GM12878 (cell line): ENCODE measurements around the gene PRKCE. TPM values are rescaled to one million over a fixed set of nuclear protein-coding genes. Genes with fewer than 3 reads are reported as not detected.
A peak's percentile ranks its signal among the peaks of the same experiment; 100 is the strongest.

Experiments
- CBX5 ChIP-seq: sonication (generic); IDR thresholded peaks from 2 replicates; pipeline ENCODE4 v1.6.1; 2016; ENCODE audit warnings: low read depth, moderate library complexity, mild to moderate bottlenecking, inconsistent platforms
- CEBPZ ChIP-seq: fragments of 150-350 bp; IDR thresholded peaks from 2 replicates; pipeline ENCODE4 v1.6.1; 2016; ENCODE audit warnings: low read depth, low read length
- CREM ChIP-seq: IDR thresholded peaks from 2 replicates; pipeline ENCODE4 v1.6.1; 2014; ENCODE audit warnings: antibody characterized with exemption, low read depth
- EED ChIP-seq: sonication (generic); IDR thresholded peaks from 2 replicates; pipeline ENCODE4 v1.6.1; 2016; ENCODE audit warnings: antibody characterized with exemption, low read depth
- HCFC1 ChIP-seq: fragments of 150-350 bp; IDR thresholded peaks from 2 replicates; pipeline ENCODE4 v1.6.1; 2014; ENCODE audit warnings: low read length
- IKZF1 ChIP-seq: fragments of 450-650 bp; conservative IDR thresholded peaks from 2 replicates; pipeline ENCODE4 v1.6.1; 2017; ENCODE audit warnings: antibody characterized with exemption, mild to moderate bottlenecking
- IRF4 ChIP-seq: IDR thresholded peaks from 2 replicates; pipeline ENCODE4 v1.6.1; 2011; ENCODE audit warnings: low read depth, low read length
- KAT2A ChIP-seq: conservative IDR thresholded peaks from 2 replicates; pipeline ENCODE4 v1.6.1; 2011; ENCODE audit warnings: low read depth, low read length; ENCODE audit not compliant: control insufficient read depth
- KLF5 ChIP-seq: fragments of 450-650 bp; IDR thresholded peaks from 2 replicates; pipeline ENCODE4 v1.6.1; 2014; ENCODE audit warnings: mild to moderate bottlenecking; ENCODE audit not compliant: partially characterized antibody
- MEF2B ChIP-seq: fragments of 450-650 bp; IDR thresholded peaks from 2 replicates; pipeline ENCODE4 v1.6.1; 2018; ENCODE audit warnings: mild to moderate bottlenecking, moderate library complexity; ENCODE audit not compliant: partially characterized antibody, poor library complexity, severe bottlenecking
- MTA3 ChIP-seq: IDR thresholded peaks from 2 replicates; pipeline ENCODE4 v1.6.1; 2012; ENCODE audit warnings: low read length, inconsistent platforms, borderline replicate concordance
- NR2C1 ChIP-seq: fragments of 450-650 bp; IDR thresholded peaks from 2 replicates; pipeline ENCODE4 v1.6.1; 2017; ENCODE audit warnings: antibody characterized with exemption, mild to moderate bottlenecking, moderate library complexity
- PRDM15 ChIP-seq: fragments of 450-650 bp; formaldehyde crosslinking; IDR thresholded peaks from 2 replicates; pipeline ENCODE4 v1.4.0; 2020; ENCODE audit warnings: mild to moderate bottlenecking, moderate library complexity
- SMAD1 ChIP-seq: fragments of 450-650 bp; IDR thresholded peaks from 2 replicates; pipeline ENCODE4 v1.6.1; 2018; ENCODE audit warnings: mild to moderate bottlenecking, low read depth; ENCODE audit not compliant: partially characterized antibody
- SPI1 ChIP-seq: IDR thresholded peaks from 2 replicates; pipeline ENCODE4 v1.6.1; 2011; ENCODE audit warnings: low read depth, mild to moderate bottlenecking, low read length, moderate library complexity, borderline replicate concordance; ENCODE audit not compliant: insufficient read depth
- TBL1XR1 ChIP-seq: IDR thresholded peaks from 2 replicates; pipeline ENCODE4 v1.6.1; 2012; ENCODE audit warnings: low read depth, low read length, improper control_type of control experiment
- YBX1 ChIP-seq: fragments of 450-650 bp; IDR thresholded peaks from 2 replicates; pipeline ENCODE4 v1.6.1; 2016; ENCODE audit warnings: antibody characterized with exemption
- YY1 ChIP-seq: IDR thresholded peaks from 2 replicates; pipeline ENCODE4 v1.6.1; 2011; ENCODE audit warnings: low read depth, mild to moderate bottlenecking, low read length
- polyA plus RNA-seq, 11 experiments: library from polyadenylated mRNA; depleted of rRNA in 4 of 11; unstranded in 6 of 11; stranded (reverse) in 5 of 11; fragments of >200 nt; fragmentation: Nextera tagmentation in 4 of 11; fragmentation: Illumina TruSeq in 1 of 11; extraction: Ambion mirVana in 4 of 11; extraction: Trizol in 1 of 11; gene quantifications; 1 replicate in 1 of 11; 2 replicates in 10 of 11; pipeline versions ENCODE4 v1.2.1 to v1.2.3, GENCODE V29; 2011 to 2016; ENCODE audit warnings: inconsistent platforms in 2 of 11, missing spikeins in 2 of 11, low read depth in 1 of 11
- total RNA-seq, 4 experiments: library from RNA; depleted of rRNA in 3 of 4; stranded (reverse); fragments of >200 nt in 3 of 4; fragmentation: Illumina TruSeq in 1 of 4; extraction: Trizol in 1 of 4; gene quantifications; 2 replicates each; pipeline versions ENCODE4 v1.2.1 to v1.2.3, GENCODE V29; 2013 to 2021
- TF ChIP-seq, protein P1 (sequence below): fragments of 450-650 bp; formaldehyde crosslinking; IDR thresholded peaks from 2 replicates; pipeline ENCODE4 v1.4.0; 2022; ENCODE audit warnings: mild to moderate bottlenecking, moderate library complexity
- TF ChIP-seq, protein P2 (sequence below): IDR thresholded peaks from 2 replicates; pipeline ENCODE4 v1.6.1; 2012; ENCODE audit warnings: low read depth, low read length, improper control_type of control experiment

PRKCE gene
- total and polyA plus RNA-seq, 10 of the 15 experiments (the other 5 are each of a cell fraction or from before 2014, with no cell fraction given): 2.6 to 28.2 (median 11.3) TPM

DNA sequence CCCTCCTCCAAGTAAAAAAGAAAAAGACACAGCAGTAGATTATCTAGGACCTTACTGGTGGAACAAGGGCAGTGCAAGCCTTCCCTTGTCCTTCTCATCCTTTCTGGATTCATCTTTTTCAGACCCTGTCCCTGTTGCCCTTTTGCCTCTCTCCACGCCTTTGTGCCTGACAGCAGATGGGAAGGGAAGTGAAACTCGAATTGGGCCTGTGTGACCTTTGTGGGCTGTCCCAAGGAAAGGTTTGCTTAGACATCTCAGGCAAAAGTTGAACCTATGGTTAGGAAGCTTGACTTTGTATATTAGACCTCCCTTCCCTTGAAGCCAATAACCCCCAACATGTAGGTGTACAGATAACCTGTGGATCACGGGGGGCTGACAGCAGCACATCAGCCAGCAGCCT lies 185.3 kb downstream of the PRKCE start (continued):
- TF ChIP-seq, protein P1, sequence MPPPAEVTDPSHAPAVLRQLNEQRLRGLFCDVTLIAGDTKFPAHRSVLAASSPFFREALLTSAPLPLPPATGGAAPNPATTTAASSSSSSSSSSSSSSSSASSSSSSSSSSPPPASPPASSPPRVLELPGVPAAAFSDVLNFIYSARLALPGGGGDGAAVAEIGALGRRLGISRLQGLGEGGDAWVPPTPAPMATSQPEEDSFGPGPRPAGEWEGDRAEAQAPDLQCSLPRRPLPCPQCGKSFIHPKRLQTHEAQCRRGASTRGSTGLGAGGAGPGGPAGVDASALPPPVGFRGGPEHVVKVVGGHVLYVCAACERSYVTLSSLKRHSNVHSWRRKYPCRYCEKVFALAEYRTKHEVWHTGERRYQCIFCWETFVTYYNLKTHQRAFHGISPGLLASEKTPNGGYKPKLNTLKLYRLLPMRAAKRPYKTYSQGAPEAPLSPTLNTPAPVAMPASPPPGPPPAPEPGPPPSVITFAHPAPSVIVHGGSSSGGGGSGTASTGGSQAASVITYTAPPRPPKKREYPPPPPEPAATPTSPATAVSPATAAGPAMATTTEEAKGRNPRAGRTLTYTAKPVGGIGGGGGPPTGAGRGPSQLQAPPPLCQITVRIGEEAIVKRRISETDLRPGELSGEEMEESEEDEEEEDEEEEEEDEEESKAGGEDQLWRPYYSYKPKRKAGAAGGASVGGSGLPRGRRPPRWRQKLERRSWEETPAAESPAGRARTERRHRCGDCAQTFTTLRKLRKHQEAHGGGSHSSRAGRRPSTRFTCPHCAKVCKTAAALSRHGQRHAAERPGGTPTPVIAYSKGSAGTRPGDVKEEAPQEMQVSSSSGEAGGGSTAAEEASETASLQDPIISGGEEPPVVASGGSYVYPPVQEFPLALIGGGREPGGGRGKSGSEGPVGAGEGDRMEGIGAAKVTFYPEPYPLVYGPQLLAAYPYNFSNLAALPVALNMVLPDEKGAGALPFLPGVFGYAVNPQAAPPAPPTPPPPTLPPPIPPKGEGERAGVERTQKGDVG (CRISPR knock-in tag): no peak
- no peak for TF ChIP-seq KAT2A
- TF ChIP-seq NR2C1: peak; percentile 59
- TF ChIP-seq SPI1: peak; percentile 99
- TF ChIP-seq EED: peak; percentile 97
- TF ChIP-seq, protein P2, sequence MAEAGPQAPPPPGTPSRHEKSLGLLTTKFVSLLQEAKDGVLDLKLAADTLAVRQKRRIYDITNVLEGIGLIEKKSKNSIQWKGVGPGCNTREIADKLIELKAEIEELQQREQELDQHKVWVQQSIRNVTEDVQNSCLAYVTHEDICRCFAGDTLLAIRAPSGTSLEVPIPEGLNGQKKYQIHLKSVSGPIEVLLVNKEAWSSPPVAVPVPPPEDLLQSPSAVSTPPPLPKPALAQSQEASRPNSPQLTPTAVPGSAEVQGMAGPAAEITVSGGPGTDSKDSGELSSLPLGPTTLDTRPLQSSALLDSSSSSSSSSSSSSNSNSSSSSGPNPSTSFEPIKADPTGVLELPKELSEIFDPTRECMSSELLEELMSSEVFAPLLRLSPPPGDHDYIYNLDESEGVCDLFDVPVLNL: no peak
- peak; percentile 87 for TF ChIP-seq IRF4
- TF ChIP-seq CBX5: no peak
- TF ChIP-seq KLF5: no peak
- no peak for TF ChIP-seq PRDM15 (CRISPR knock-in tag)
- peak; percentile 56; the same call in 1 of the 2 replicates for TF ChIP-seq CREM
- TF ChIP-seq YY1: peak; percentile 41
- no peak for TF ChIP-seq TBL1XR1
- TF ChIP-seq IKZF1: peak; percentile 91
- no peak for TF ChIP-seq YBX1
- TF ChIP-seq HCFC1: no peak
- TF ChIP-seq SMAD1: no peak
- TF ChIP-seq MTA3: 0 out of 2 replicates have a peak, but pooled peaks have one; percentile 22
- peak; percentile 24 for TF ChIP-seq MEF2B
- no peak for TF ChIP-seq CEBPZ
